Measurements from ENCODE around the gene LATS2. TPM values are rescaled to one million over a fixed set of nuclear protein-coding genes. Genes with fewer than 3 reads are reported as not detected.

LATS2 gene
- 22.1 and 24.2 TPM in 2 replicates for total RNA-seq

DNA sequence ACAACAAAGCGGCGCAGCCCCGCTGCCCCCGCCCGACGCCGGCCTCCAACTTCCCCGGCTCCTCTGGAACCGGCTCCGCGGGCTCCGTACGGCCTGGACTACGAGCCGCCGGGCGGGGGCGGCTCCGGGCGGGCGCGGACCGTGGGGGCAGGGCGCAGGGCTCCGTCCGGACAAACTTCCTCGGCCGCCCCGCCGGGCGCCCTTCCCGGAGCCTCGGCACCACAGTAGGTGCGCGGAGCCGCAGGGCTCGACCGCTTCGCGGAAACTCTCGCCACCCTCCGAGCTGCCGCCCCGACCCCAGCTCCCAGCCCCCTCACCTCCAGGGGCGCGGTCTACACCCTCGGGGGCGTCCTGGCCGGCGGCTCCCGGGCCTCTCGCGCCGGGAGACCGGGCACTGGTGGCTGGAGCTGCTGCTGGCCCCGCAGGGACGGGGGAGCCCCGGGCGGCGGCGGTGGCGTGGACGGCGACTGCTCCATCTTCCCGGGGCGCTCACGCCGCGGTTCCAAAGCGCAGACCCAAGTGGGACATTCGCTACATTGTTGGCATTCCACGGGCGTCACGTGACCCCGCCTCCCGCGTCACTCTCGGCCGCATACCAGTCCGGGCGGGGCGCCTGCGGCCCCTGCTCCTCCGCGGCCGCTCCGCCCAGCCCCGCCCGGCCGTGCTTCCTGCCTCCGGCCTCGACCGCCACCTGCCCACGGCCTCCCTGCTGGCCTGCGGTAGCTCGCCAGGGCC lies at the start of gene LATS2:
Gene LATS2 (minus strand): TSS at position 558 of the 735 bp plus-strand sequence. CDS start 15,560 bp downstream, outside the sequence.
- peaks cover 33% of the 10 kb centered on the region for H3K4me1 ChIP-seq (ENCODE audit: insufficient read depth, low read length)
- TF ChIP-seq, protein P1, sequence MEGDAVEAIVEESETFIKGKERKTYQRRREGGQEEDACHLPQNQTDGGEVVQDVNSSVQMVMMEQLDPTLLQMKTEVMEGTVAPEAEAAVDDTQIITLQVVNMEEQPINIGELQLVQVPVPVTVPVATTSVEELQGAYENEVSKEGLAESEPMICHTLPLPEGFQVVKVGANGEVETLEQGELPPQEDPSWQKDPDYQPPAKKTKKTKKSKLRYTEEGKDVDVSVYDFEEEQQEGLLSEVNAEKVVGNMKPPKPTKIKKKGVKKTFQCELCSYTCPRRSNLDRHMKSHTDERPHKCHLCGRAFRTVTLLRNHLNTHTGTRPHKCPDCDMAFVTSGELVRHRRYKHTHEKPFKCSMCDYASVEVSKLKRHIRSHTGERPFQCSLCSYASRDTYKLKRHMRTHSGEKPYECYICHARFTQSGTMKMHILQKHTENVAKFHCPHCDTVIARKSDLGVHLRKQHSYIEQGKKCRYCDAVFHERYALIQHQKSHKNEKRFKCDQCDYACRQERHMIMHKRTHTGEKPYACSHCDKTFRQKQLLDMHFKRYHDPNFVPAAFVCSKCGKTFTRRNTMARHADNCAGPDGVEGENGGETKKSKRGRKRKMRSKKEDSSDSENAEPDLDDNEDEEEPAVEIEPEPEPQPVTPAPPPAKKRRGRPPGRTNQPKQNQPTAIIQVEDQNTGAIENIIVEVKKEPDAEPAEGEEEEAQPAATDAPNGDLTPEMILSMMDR (IDR thresholded peaks at IDR 0.05; ENCODE audit: extremely low read depth, low read depth, low read length) = no peak
- H3K27ac ChIP-seq (ENCODE audit: low read depth, low read length) = peak within 1 kb of the TSS; percentile 92
- H4K20me1 ChIP-seq (ENCODE audit: insufficient read depth, low read length) = peaks cover 35% of the 10 kb centered on the region
- H3K79me2 ChIP-seq (ENCODE audit: insufficient read depth, low read length) = peaks cover 46% of the 10 kb centered on the region
- H3K9me3 ChIP-seq (ENCODE audit: low read depth, low read length) = no peaks in the 10 kb centered on the region
- peak within 1 kb of the TSS; percentile 90 for H3K4me2 ChIP-seq (ENCODE audit: insufficient read depth, low read length)
- peaks cover 4% of the 10 kb centered on the region for H3K36me3 ChIP-seq (ENCODE audit: insufficient read depth, low read length)
- DNase-seq (ENCODE audit: insufficient read length, low spot score, missing footprints) = peak; percentile 99
- peak within 1 kb of the TSS; percentile 70 for H3K4me3 ChIP-seq (ENCODE audit: insufficient read depth, low read length)
- H2AFZ ChIP-seq (ENCODE audit: low read length) = peak within 1 kb of the TSS; percentile 69
- H3K27me3 ChIP-seq (ENCODE audit: insufficient read depth, low read length) = no peaks in the 10 kb centered on the region

DNA sequence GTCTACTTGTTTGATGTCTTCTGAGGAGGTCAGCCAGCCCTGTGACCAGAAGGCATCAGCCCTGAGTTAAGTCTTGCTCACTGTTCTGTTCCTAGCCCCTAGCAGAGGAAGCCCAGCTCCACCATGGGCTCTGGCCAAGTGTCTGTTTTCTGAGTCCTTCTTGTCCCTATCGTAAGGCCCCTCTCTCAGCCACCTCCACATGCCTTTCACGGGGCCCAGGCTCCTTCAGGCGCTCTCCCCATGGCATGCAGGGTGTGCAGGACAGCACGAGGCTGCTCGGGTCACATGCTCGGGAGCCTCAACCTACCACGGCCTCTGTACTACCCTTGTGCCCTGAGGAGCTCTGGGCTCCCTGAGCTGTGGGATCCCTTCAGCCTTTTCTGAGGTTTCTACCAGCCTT lies 47.8 kb upstream of the LATS2 start:
- Histone ChIP-seq H2AFZ (ENCODE audit: low read length) (no peak overlapping the region), H3K27ac (ENCODE audit: low read depth, low read length) (no peak overlapping the region), H3K79me2 (ENCODE audit: insufficient read depth, low read length) (no peaks in the 10 kb centered on the region), H3K9me3 (ENCODE audit: low read depth, low read length) (no peaks in the 10 kb centered on the region), H3K36me3 (ENCODE audit: insufficient read depth, low read length) (no peaks in the 10 kb centered on the region), H4K20me1 (ENCODE audit: insufficient read depth, low read length) (no peaks in the 10 kb centered on the region), H3K4me1 (ENCODE audit: insufficient read depth, low read length) (peaks cover 12% of the 10 kb centered on the region), H3K27me3 (ENCODE audit: insufficient read depth, low read length) (no peaks in the 10 kb centered on the region), H3K4me3 (ENCODE audit: insufficient read depth, low read length) (no peak overlapping the region), H3K4me2 (ENCODE audit: insufficient read depth, low read length) (no peak overlapping the region)
- TF ChIP-seq, protein P1 (IDR thresholded peaks at IDR 0.05; ENCODE audit: extremely low read depth, low read depth, low read length) = no peak
- DNase-seq (ENCODE audit: insufficient read length, low spot score, missing footprints) = no peak

DNA sequence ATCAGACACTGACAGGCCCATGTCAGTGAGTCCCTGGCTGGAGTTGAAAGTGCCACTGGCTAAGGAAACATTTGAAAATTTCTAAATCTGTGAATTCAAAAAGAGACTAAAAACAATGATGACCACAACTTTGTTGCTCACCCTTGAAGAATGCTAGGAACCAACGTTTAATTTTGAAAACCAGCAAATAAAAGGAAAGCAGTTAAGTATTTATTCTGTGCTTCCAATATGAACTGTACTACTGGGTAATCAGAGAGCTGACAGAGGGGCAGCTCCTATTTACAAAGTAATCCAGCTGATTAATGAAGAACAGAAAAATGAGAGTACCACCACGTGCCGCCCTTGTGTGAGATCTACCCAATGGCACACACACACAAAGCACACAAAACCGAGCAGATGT lies 44.7 kb upstream of the LATS2 start:
- Histone ChIP-seq H3K27me3 (ENCODE audit: insufficient read depth, low read length) (no peaks in the 10 kb centered on the region), H3K4me3 (ENCODE audit: insufficient read depth, low read length) (no peak overlapping the region), H2AFZ (ENCODE audit: low read length) (peak overlapping the region; percentile 60), H4K20me1 (ENCODE audit: insufficient read depth, low read length) (no peaks in the 10 kb centered on the region), H3K4me1 (ENCODE audit: insufficient read depth, low read length) (peaks cover 12% of the 10 kb centered on the region), H3K9me3 (ENCODE audit: low read depth, low read length) (no peaks in the 10 kb centered on the region), H3K36me3 (ENCODE audit: insufficient read depth, low read length) (no peaks in the 10 kb centered on the region), H3K4me2 (ENCODE audit: insufficient read depth, low read length) (peak overlapping the region; percentile 69), H3K79me2 (ENCODE audit: insufficient read depth, low read length) (no peaks in the 10 kb centered on the region), H3K27ac (ENCODE audit: low read depth, low read length) (peak overlapping the region; percentile 83)
- TF ChIP-seq, protein P1 (IDR thresholded peaks at IDR 0.05; ENCODE audit: extremely low read depth, low read depth, low read length) = no peak
- DNase-seq (ENCODE audit: insufficient read length, low spot score, missing footprints) = peak; percentile 95

DNA sequence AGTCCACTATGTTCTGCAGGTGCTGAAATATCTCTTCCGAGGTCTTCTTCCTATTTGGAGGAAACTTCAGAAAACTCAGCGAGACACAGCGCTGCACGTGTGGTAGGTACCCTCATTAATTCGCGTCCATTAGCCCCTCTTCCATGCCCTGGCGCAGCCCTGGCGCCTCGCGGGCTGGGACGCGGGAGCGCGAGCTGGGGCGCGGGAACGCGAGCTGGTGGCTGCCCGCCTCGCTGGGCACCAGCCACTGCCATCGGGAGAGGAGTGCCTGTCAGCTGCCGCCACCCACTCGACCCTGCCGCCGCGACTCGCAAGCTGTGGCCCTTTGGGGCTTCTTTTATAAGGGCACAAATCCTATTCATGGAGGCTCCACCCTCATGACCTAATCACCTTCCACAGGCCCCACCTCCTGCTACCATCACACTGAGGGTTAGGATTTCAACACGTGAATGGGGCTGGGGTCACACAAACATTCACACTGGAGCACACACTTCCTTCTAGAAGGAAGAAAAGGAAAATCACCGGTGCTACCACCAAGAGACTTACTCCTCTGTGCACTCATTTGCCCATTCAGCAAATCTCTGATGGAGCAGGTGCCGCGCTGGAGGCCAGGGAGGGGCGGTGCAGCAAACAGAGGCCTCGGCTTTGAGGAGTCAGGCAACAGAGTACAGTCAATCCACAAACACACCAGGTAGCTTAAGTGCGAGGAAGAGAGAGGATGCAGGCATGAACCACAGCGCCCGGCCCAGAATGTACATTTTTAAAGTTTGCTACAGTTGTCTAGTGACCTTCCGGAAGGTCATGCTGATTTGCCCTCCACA lies 43.0 kb upstream of the LATS2 start:
- H3K36me3 ChIP-seq (ENCODE audit: insufficient read depth, low read length) = no peaks in the 10 kb centered on the region
- peaks cover 12% of the 10 kb centered on the region for H3K4me1 ChIP-seq (ENCODE audit: insufficient read depth, low read length)
- DNase-seq (ENCODE audit: insufficient read length, low spot score, missing footprints) = no peak
- no peaks in the 10 kb centered on the region for H3K27me3 ChIP-seq (ENCODE audit: insufficient read depth, low read length)
- H3K4me2 ChIP-seq (ENCODE audit: insufficient read depth, low read length) = no peak overlapping the region
- no peak overlapping the region for H3K4me3 ChIP-seq (ENCODE audit: insufficient read depth, low read length)
- no peaks in the 10 kb centered on the region for H3K79me2 ChIP-seq (ENCODE audit: insufficient read depth, low read length)
- H2AFZ ChIP-seq (ENCODE audit: low read length) = no peak overlapping the region
- H3K9me3 ChIP-seq (ENCODE audit: low read depth, low read length) = no peaks in the 10 kb centered on the region
- H3K27ac ChIP-seq (ENCODE audit: low read depth, low read length) = no peak overlapping the region
- no peaks in the 10 kb centered on the region for H4K20me1 ChIP-seq (ENCODE audit: insufficient read depth, low read length)
- TF ChIP-seq, protein P1 (IDR thresholded peaks at IDR 0.05; ENCODE audit: extremely low read depth, low read depth, low read length) = no peak
